ENCODE results near the gene DIRAS2.
"Not testable (repeated sequence)": the region's sequence is repeated elsewhere in the genome, so short reads cannot be mapped to it uniquely, and the experiment has no call there.

Gene DIRAS2, protein sequence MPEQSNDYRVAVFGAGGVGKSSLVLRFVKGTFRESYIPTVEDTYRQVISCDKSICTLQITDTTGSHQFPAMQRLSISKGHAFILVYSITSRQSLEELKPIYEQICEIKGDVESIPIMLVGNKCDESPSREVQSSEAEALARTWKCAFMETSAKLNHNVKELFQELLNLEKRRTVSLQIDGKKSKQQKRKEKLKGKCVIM

GRCh38 chr9:90642570-90643539 is at the start of gene DIRAS2:
Gene DIRAS2 (minus strand): TSS chr9:90642824. CDS start chr9:90613827, 28,997 bp downstream.
- peak within 1 kb of the TSS; percentile 38; the same call in 1 of the 2 replicates for H3K4me3 ChIP-seq (ENCODE audit: low read length)
- TF ChIP-seq ZNF274 (IDR thresholded peaks at IDR 0.05; ENCODE audit: low read depth, low read length) = no peak

- H3K4me3 ChIP-seq (ENCODE audit: low read length) = no peak overlapping the region
- no peak for TF ChIP-seq ZNF274 (IDR thresholded peaks at IDR 0.05; ENCODE audit: low read depth, low read length)
These were observed 42.1 kb upstream of the DIRAS2 start for GRCh38 chr9:90684736-90685135.

DNA sequence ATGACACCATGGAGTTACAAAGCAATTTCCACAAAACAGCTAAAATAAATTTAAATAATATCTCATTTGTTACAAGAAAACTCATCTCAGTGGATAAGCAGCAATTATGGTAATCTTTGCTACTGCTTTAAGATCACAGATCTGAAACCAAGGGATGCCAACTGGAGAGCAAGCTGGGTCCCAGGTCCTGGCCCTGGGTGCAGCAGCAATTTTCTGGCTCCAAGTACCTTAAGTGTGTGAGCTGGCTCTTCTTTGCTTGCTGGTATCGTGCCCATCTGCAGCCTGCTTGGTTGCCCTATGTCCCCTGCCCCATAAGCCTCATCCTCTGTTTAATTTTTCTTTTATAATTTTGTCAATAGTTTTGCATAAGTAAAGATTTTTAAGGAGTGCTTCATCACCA is 41.5 kb upstream of the DIRAS2 start:
- TF ChIP-seq ZNF274 (IDR thresholded peaks at IDR 0.05; ENCODE audit: low read depth, low read length) = no peak
- no peak overlapping the region for H3K4me3 ChIP-seq (ENCODE audit: low read length)

- TF ChIP-seq ZNF274 (IDR thresholded peaks at IDR 0.05; ENCODE audit: low read depth, low read length) = no peak
- no peak overlapping the region for H3K4me3 ChIP-seq (ENCODE audit: low read length)
These were observed 37.9 kb upstream of the DIRAS2 start for GRCh38 chr9:90680534-90680933.

- TF ChIP-seq ZNF274 (IDR thresholded peaks at IDR 0.05; ENCODE audit: low read depth, low read length) = no peak
- no peak overlapping the region for H3K4me3 ChIP-seq (ENCODE audit: low read length)
These were observed 22.4 kb upstream of the DIRAS2 start for GRCh38 chr9:90665072-90665471.

DNA sequence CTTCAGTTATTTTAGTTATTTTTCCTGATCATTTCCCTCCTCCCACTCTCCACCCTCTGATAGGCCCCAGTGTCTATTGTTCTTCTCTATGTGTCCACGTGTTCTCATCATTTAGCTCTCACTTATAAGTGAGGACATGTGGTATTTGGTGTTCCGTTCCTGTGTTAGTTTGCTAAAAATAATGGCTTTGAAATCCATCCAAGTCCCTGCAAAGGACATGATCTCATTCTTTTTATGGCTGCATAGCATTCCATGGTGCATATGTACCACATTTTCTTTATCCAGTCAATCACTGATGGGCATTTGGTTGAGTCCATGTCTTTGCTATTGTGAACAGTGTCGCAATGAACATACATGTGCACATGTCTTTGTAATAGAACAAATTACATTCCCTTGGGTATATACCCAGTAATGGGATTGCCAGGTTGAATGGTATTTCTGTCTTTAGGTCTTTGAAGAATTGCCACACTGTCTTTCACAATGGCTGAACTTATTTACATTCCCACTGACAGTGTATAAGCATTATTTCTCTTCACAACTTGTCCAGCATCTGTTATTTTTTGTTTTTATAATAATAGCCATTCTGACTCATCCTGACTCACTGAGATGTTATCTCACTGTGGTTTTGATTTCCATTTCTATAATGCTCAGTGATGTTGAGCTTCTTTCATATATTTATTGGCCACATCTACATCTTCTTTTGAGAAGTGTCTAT is 17.2 kb upstream of the DIRAS2 start:
- H3K4me3 ChIP-seq (ENCODE audit: low read length) = no peak overlapping the region
- no peak for TF ChIP-seq ZNF274 (IDR thresholded peaks at IDR 0.05; ENCODE audit: low read depth, low read length)

DNA sequence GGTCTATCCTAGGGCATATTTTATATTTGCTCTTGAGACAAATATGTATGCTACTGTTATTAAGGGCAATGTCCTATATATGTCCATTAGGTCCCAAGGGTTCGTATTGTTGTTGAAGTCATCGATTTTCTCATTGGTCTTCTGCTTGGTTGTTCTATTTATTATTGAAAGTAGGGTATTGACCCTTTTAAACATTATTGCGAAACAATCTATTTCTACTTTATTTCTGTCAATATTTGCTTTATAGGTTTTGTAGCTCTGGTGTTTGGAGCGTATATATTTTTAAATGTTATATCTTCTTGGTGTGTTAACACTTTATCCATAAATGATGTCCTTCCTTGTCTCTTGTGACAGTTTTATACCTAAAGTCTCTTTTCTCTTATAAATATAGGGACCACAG is 16.2 kb upstream of the DIRAS2 start:
- TF ChIP-seq ZNF274 (IDR thresholded peaks at IDR 0.05; ENCODE audit: low read depth, low read length) = no peak
- no peak overlapping the region for H3K4me3 ChIP-seq (ENCODE audit: low read length)

- no peak for TF ChIP-seq ZNF274 (IDR thresholded peaks at IDR 0.05; ENCODE audit: low read depth, low read length)
- no peak overlapping the region for H3K4me3 ChIP-seq (ENCODE audit: low read length)
These were observed 15.6 kb upstream of the DIRAS2 start for GRCh38 chr9:90658181-90658580.

DNA sequence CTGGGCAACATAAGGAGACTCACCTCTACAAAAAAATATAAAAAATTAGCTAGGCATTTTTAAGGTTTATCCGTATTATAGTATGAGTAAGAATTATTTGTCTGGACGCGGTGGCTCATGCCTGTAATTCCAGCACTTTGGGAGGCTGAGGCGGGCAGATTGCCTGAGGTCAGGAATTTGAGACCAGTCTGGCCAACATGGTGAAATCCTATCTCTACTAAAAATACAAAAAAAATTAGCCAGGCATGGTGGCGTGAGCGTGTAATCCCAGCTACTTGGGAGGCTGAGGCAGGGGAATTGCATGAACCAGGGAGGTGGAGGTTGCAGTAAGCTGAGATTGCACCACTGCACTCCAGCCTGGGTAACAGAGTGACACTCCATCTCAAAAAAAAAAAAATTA is 14.3 kb upstream of the DIRAS2 start:
- H3K4me3 ChIP-seq (ENCODE audit: low read length) = not testable (repeated sequence)

DNA sequence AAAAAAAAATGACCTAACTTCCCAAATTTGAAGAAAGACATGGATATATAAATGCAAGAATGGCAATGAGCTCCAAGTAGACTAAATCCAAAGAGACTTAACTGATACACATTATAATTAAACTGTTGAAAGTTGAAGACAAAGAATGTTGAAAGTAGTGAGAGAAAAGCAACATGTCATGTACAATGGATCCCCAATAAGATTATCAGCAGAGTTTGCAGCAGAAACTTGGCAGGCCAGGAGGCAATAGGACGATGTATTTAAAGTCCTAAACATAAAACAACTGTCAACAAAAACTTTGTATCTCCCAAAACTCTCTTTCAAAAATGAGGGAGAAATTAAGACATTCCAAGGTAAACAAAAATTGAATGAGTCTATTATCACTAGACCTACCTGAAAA is 8.6 kb upstream of the DIRAS2 start:
- H3K4me3 ChIP-seq (ENCODE audit: low read length) = no peak overlapping the region
- TF ChIP-seq ZNF274 (IDR thresholded peaks at IDR 0.05; ENCODE audit: low read depth, low read length) = no peak

- no peak overlapping the region for H3K4me3 ChIP-seq (ENCODE audit: low read length)
- TF ChIP-seq ZNF274 (IDR thresholded peaks at IDR 0.05; ENCODE audit: low read depth, low read length) = no peak
These were observed 5.2 kb upstream of the DIRAS2 start for GRCh38 chr9:90647843-90648242.

GRCh38 chr9:90645721-90646120 is 3.1 kb upstream of the DIRAS2 start:
- H3K4me3 ChIP-seq (ENCODE audit: low read length) = no peak overlapping the region
- TF ChIP-seq ZNF274 (IDR thresholded peaks at IDR 0.05; ENCODE audit: low read depth, low read length) = no peak

GRCh38 chr9:90641884-90642487 is 638 bp downstream of the DIRAS2 start:
- no peak for TF ChIP-seq ZNF274 (IDR thresholded peaks at IDR 0.05; ENCODE audit: low read depth, low read length)

DNA sequence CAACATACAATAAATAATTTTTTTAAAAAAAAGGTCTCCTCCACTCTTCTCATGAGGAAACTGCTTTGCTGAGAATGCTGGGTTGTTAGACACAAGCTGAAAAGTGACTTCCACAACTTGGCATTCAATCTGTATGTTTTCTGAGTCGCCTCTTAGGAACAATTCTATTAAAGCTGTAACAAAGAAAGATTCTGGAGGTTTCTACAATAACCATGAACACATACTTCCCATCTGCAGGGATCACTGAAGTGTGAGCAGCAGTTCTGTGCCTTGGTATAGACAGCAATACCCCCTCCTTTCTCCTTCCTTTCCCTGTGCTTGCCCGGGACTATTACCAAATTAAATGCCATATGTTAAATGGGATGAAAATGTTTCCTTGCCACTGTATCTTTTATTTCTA is 1.5 kb downstream of the DIRAS2 start:
- TF ChIP-seq ZNF274 (IDR thresholded peaks at IDR 0.05; ENCODE audit: low read depth, low read length) = no peak
- H3K4me3 ChIP-seq (ENCODE audit: low read length) = no peak overlapping the region

More at GRCh38 chr9:90641884-90642487, 638 bp downstream of the DIRAS2 start:
- no peak overlapping the region for H3K4me3 ChIP-seq (ENCODE audit: low read length)
